C4-2B (cell line): ENCODE results near the gene OPCML.

ENCODE experiments used
- CTCF ChIP-seq: fragments of 450-650 bp; conservative IDR thresholded peaks from 2 replicates; pipeline ENCODE4 v1.5.1; 2017; ENCODE audit warnings: mild to moderate bottlenecking
- ZFX ChIP-seq: fragments of 450-650 bp; IDR thresholded peaks from 2 replicates; pipeline ENCODE4 v1.6.1; 2017

DNA sequence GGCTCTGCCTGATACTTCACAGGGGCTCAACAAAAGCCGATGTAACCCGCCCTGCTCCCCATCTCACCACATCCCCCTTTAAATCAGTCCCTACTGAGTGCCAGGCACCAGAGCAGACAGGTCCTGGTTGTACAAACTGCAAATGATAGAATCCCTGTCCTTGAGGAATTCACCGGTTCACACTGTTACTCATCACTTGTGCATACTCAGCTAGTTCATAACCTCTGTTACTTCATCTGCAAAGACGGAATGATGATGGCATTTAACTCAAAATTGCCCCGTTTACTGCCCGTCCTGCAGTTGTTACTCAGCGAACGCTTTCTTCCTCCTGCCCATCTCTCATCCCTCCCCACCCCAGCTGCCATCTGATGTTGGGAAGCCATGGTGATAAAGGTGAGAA is 384.7 kb downstream of the OPCML start:
- TF ChIP-seq CTCF, result no peak
- TF ChIP-seq ZFX, result no peak
